K562 (cell line): ENCODE data around the gene SNX33. TPM values are rescaled to one million over a fixed set of nuclear protein-coding genes. Genes with fewer than 3 reads are reported as not detected.

Experiments used
- ATAC-seq: fragments of 200-7000 bp; cut with Tn5 transposase; 3 replicates; pipeline ENCODE4 v1.9.1; 2020; ENCODE audit warnings: moderate library complexity
- BruUV-seq: library from RNA; stranded (reverse); fragments of 400-500 nt; replicated peaks from 2 replicates; lab custom pipeline; 2021; lab: Mats Ljungman, UMichigan
- CTCF ChIA-PET: fragments of 300-600 bp; formaldehyde crosslinking; extraction: SDS; loops from one replicate; lab custom pipeline; 2021; ENCODE audit warnings: low intra/inter-chr PET ratio; lab: Yijun Ruan, JAX
- POLR2A ChIA-PET: fragments of 300-600, 350-650 bp; sonication (Branson Sonifier 250); formaldehyde crosslinking; extraction: SDS; loops from one replicate; lab custom pipeline; 2021; ENCODE audit warnings: antibody characterized with exemption, inconsistent platforms; lab: Yijun Ruan, JAX
- DNase-seq, 4 experiments: peaks; one replicate each; pipeline versions ENCODE4 v3.0.0 to v3.0.0-alpha.2; 2011 to 2018; ENCODE audit warnings: low spot score in 3 of 4, mixed read lengths in 3 of 4; ENCODE audit errors: extremely low read depth in 1 of 4
- FAIRE-seq: peaks from 2 replicates; lab custom pipeline; 2011; peaks lifted over from hg19 to GRCh38; lab: Jason Lieb, UNC
- H2AFZ ChIP-seq: 2 replicates; pipeline ENCODE4 v1.6.0; 2011; ENCODE audit warnings: low read depth, low read length, control low read depth, inconsistent platforms
- H3K27ac ChIP-seq: fragments of 200-600 bp; 3 replicates; pipeline ENCODE4 v1.8.0; 2011; ENCODE audit warnings: low read depth, mild to moderate bottlenecking, control low read depth, inconsistent platforms, low read length, moderate library complexity, mixed read lengths; ENCODE audit errors: extremely low read depth
- H3K27me3 ChIP-seq, 2 experiments: fragments of 300-600 bp in 1 of 2; 2 replicates in 1 of 2; 3 replicates in 1 of 2; pipeline versions ENCODE4 v1.6.0 to v1.8.0; 2011; ENCODE audit warnings: inconsistent platforms in 2 of 2, low read length in 2 of 2, mild to moderate bottlenecking in 1 of 2, mixed read lengths in 1 of 2, moderate library complexity in 1 of 2; ENCODE audit not compliant: control insufficient read depth in 2 of 2, insufficient read depth in 2 of 2
- H3K36me3 ChIP-seq: fragments of 300-600 bp; 3 replicates; pipeline ENCODE4 v1.8.0; 2011; ENCODE audit warnings: mild to moderate bottlenecking, low read length, inconsistent platforms; ENCODE audit not compliant: control insufficient read depth, insufficient read depth
- H3K4me1 ChIP-seq, 2 experiments: fragments of 200-600 bp in 1 of 2; replicated peaks in 1 of 2; 2 replicates in 1 of 2; 3 replicates in 1 of 2; pipeline versions ENCODE4 v1.5.1 to v1.8.0; 2011; ENCODE audit warnings: inconsistent platforms in 2 of 2, low read length in 2 of 2, mild to moderate bottlenecking in 1 of 2, mixed read lengths in 1 of 2, moderate library complexity in 1 of 2; ENCODE audit not compliant: control insufficient read depth in 2 of 2, insufficient read depth in 2 of 2
- H3K4me2 ChIP-seq: 2 replicates; pipeline ENCODE4 v1.6.1; 2011; ENCODE audit warnings: low read length, control low read depth, inconsistent platforms, mixed read lengths; ENCODE audit not compliant: insufficient read depth
- H3K4me3 ChIP-seq: fragments of 200-600 bp; sonication (generic), shearing (Covaris generic); 2 replicates; pipeline ENCODE4 v1.5.1; 2016; ENCODE audit warnings: control low read depth, inconsistent platforms
- H3K79me2 ChIP-seq: fragments of 200-600 bp; 3 replicates; pipeline ENCODE4 v1.8.0; 2011; ENCODE audit warnings: low read length, inconsistent platforms; ENCODE audit not compliant: control insufficient read depth, insufficient read depth
- H3K9ac ChIP-seq, 2 experiments: 2 replicates each; pipeline versions ENCODE4 v1.6.0 to v1.6.1; 2011; ENCODE audit warnings: low read depth in 2 of 2, low read length in 2 of 2, control low read depth in 1 of 2, inconsistent platforms in 1 of 2, mild to moderate bottlenecking in 1 of 2, mixed read lengths in 1 of 2; ENCODE audit not compliant: insufficient read depth in 1 of 2
- H3K9me1 ChIP-seq: one replicate; pipeline ENCODE4 v1.6.0; 2011; ENCODE audit warnings: inconsistent platforms, mild to moderate bottlenecking, low read length, moderate library complexity; ENCODE audit not compliant: control insufficient read depth, insufficient read depth
- H3K9me3 ChIP-seq: replicated peaks from 2 replicates; pipeline ENCODE4 v1.5.1; 2011; ENCODE audit warnings: low read depth, low read length, inconsistent platforms; ENCODE audit not compliant: control insufficient read depth, insufficient read depth
- H4K20me1 ChIP-seq: replicated peaks from 2 replicates; pipeline ENCODE4 v1.6.1; 2011; ENCODE audit warnings: low read length, inconsistent platforms, mixed read lengths; ENCODE audit not compliant: control insufficient read depth, insufficient read depth
- HMG20A ChIP-seq: fragments of 450-650 bp; formaldehyde crosslinking; conservative IDR thresholded peaks from 2 replicates; pipeline ENCODE4 v1.4.0; 2020; ENCODE audit warnings: mild to moderate bottlenecking, mixed read lengths
- NFIC ChIP-seq: fragments of 450-650 bp; IDR thresholded peaks from 2 replicates; pipeline ENCODE4 v1.6.1; 2017; ENCODE audit warnings: mild to moderate bottlenecking, inconsistent platforms
- SPI1 ChIP-seq: IDR thresholded peaks from 2 replicates; pipeline ENCODE4 v1.6.1; 2011; ENCODE audit warnings: low read depth, low read length, control low read depth, borderline replicate concordance
- WGBS: fragments of 100-300 bp; shearing (Covaris generic); methylation state at CpG from one replicate; pipeline ENCODE4 v1.1.6; 2016; ENCODE audit warnings: low coverage, mixed read lengths; ENCODE audit not compliant: insufficient coverage; ENCODE audit errors: missing lambda C conversion rate; 5-methylcytosine and 5-hydroxymethylcytosine counted together
- in situ Hi-C: fragments of 300-500 bp; cut with MboI; formaldehyde crosslinking; loops from 4 replicates; pipeline ENCODE4 v1.15.0; 2018; ENCODE audit warnings: inconsistent platforms, mixed read lengths
- intact Hi-C: fragments of 100-400 bp; cut with micrococcal nuclease; formaldehyde crosslinking; loops from 2 replicates; pipeline ENCODE4 v1.14.2; 2022
- polyA plus RNA-seq, 8 experiments: library from polyadenylated mRNA; depleted of rRNA in 4 of 8; stranded (reverse) in 5 of 8; unstranded in 3 of 8; fragments of >200 nt; fragmentation: Nextera tagmentation in 2 of 8; fragmentation: Illumina TruSeq in 1 of 8; extraction: Ambion mirVana in 2 of 8; extraction: Trizol in 1 of 8; gene quantifications; 2 replicates each; pipeline versions ENCODE4 v1.2.1 to v1.2.3, GENCODE V29; 2011 to 2014; ENCODE audit warnings: inconsistent platforms in 1 of 8, missing spikeins in 1 of 8
- total RNA-seq, 7 experiments: library from RNA; depleted of rRNA in 6 of 7; stranded (reverse); fragments of >200 nt in 6 of 7; fragmentation: Illumina TruSeq in 2 of 7; extraction: Trizol in 2 of 7; gene quantifications; 2 replicates each; pipeline versions ENCODE4 v1.2.1 to v1.2.3, GENCODE V29; 2011 to 2021; ENCODE audit warnings: low replicate concordance in 1 of 7

The SNX33 gene
- total and polyA plus RNA-seq, 9 of the 15 experiments (the other 6 are each of a cell fraction or from before 2014, with no cell fraction given), result 1.4 to 14.1 (median 8.2) TPM

DNA sequence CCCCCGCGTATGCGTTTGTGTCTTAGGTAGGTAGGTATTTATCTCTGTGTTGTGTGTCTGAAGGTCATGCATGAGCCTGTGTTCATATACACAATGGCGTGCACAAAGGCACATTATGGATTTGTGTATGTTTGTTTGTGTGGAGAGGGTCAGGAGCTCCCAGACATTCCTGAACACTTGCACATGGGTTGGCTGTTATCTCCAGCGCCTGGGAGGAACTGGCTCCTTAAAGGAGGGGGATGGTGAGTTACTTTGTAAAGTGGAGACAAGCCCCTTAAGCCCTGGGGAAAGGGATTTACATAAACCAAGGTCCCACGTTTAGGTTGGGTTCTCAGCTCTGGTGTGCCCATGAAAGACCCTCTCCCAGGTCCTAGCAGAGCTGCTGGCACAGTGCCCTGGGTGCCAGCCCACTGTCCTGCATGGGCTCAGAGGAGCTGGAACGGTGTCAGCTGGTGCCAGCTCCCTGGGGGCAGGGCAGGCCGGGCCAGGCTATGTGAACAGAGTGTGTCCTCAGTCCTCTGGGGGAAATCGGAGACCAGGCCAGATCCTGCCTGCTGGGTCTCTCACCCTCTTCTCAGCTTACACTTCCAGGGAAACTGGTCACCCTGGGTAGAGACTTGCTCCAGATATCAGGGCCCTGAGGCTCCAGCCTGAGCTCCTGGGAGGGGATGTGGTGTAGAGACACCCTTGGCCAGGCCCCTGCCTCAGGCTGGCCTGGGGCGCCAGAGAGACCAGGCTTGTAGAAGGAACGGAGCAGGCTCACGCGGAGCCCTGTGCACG lies 25.1 kb downstream of the SNX33 start:
- Histone ChIP-seq H2AFZ (no peak overlapping the region), H3K4me1 (peaks cover 10 to 57% of the 10 kb centered on the region in 2 experiments; a peak in 4 of 5 replicates), H3K9me3 (no peaks in the 10 kb centered on the region), H4K20me1 (peaks cover 3% of the 10 kb centered on the region; the same call in 1 of the 2 replicates), H3K9me1 (peaks cover 3% of the 10 kb centered on the region), H3K4me2 (no peak overlapping the region), H3K27me3 (no peaks in the 10 kb centered on the region), H3K4me3 (no peak overlapping the region), H3K79me2 (no peaks in the 10 kb centered on the region), H3K9ac (peak overlapping the region in 1 of 2 experiments; percentile 89; a peak in 2 of 4 replicates), H3K27ac (no peak overlapping the region), H3K36me3 (no peaks in the 10 kb centered on the region)
- no peak for DNase-seq
- in situ Hi-C loops, result loop anchor here (10.0 kb wide), 1 partner anchor 648 kb away; the partner anchor contains the start of gene PPCDC
- peak; percentile 9; the same call in 1 of the 2 replicates for TF ChIP-seq SPI1
- peak; percentile 16; the same call in 1 of the 2 replicates for TF ChIP-seq NFIC
- no peak for TF ChIP-seq HMG20A (CRISPR knock-in tag)
- peak; percentile 32 for FAIRE-seq
- ATAC-seq, result peak; percentile 24
- CTCF ChIA-PET, result no interaction called here
- intact Hi-C loops, result no loop called here
- POLR2A ChIA-PET, result interaction anchor here (0.5 to 3.2 kb wide), 3 partner anchors 12 to 635 kb away, joined by 3 to 10 read pairs (median 3); partner anchors contain the start of gene SIN3A
- WGBS, result 50% methylated on average over 14 of the region's 14 CpGs
- BruUV-seq, result no TSS peak
